ENCODE results near the gene CBX4.

The CBX4 gene

DNA sequence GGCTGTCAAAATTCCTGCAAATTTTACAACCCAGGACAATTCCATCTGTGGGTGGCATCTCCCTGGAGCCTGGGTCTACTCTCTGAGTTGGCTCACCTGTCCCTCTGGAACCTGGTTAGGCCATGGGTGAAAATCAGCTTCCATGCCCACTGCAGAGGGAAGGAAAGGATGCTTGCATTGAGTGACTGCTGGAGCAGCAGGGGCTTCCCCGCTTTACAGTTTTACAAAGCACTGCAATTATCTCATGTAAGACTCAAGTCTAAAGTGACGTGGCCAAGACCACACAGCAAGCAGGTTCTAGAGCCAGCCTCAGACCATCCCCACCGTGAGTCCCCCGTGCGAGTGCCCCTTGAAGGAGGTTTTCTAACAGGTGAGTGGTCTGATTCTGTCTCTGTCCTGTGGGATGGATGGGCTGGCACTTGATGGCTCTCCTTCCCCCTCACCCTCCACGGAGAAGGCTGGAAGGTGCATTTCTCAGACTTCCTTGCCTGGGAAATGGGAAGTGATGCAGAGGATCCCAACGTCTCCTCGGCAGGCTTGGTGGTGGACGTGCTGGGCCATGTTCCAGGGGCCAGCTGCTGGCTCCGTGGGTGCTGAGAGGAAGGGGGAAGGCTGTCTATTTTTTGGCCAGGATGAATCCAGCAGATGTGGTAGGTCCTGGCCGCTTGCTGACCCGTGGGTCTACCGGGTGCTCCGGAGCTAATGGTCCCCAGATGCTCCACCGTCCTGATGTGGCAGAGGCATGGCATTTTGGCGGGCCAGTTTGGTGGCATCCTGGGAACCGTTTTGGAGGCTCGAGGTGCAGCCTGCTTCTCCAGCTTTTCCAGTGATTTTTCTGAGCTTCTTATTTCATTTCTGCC lies 26.3 kb upstream of the CBX4 start:
- no peak for DNase-seq (ENCODE audit: extremely low read depth, low read depth)
- TF ChIP-seq, protein P1, sequence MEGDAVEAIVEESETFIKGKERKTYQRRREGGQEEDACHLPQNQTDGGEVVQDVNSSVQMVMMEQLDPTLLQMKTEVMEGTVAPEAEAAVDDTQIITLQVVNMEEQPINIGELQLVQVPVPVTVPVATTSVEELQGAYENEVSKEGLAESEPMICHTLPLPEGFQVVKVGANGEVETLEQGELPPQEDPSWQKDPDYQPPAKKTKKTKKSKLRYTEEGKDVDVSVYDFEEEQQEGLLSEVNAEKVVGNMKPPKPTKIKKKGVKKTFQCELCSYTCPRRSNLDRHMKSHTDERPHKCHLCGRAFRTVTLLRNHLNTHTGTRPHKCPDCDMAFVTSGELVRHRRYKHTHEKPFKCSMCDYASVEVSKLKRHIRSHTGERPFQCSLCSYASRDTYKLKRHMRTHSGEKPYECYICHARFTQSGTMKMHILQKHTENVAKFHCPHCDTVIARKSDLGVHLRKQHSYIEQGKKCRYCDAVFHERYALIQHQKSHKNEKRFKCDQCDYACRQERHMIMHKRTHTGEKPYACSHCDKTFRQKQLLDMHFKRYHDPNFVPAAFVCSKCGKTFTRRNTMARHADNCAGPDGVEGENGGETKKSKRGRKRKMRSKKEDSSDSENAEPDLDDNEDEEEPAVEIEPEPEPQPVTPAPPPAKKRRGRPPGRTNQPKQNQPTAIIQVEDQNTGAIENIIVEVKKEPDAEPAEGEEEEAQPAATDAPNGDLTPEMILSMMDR (IDR thresholded peaks at IDR 0.05; ENCODE audit: low read depth, low read length), result no peak

DNA sequence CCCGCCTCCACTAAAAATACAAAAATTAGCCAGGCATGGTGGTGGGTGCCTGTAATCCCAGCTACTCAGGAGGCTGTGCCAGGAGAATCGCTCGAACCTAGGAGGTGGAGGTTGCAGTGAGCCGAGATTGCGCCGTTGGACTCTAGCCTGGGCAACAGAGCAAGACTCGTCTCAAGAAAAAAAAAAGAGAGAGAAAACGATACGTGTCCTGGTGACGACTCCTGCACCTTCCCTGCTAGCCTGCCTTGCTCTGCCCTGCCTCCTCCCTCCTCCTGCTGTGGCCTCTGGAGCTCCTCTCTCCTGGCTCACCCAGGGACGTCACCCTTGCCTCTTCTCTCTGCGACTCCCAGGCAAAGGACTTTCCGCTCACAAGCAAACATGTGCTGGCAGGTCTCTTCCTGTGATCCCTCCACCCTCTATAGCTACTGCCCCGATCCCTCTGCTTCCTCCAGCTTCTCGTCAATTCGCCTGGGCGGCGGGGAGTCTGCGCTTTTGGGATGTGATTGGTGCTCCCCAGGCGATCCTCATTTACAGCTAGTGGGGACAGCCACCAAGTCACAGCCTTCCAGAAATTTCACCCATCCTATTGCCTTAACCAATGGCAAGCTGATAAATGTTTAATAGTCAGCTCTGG lies 25.5 kb upstream of the CBX4 start:
- DNase-seq (ENCODE audit: extremely low read depth, low read depth), result no peak
- TF ChIP-seq, protein P1 (IDR thresholded peaks at IDR 0.05; ENCODE audit: low read depth, low read length), result no peak

DNA sequence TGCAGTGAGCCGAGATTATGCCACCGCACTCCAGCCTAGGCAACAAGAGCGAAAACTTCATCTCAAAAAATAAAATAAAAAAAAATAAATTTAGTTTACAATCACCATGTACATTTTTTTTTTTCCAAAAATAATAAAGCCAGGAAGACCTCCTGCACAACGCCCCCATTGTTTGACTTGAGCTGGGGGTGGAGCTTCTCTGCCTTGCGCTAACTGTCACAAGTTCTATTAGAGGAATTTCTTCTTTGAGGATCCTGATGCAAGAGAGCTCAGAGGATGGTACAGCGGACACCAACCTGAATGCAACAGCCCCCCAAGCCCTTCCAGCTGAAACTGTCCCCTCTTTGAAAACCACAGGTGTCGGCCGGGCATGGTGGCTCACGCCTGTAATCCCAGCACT lies 24.9 kb upstream of the CBX4 start:
- no peak for DNase-seq (ENCODE audit: extremely low read depth, low read depth)
- TF ChIP-seq, protein P1 (IDR thresholded peaks at IDR 0.05; ENCODE audit: low read depth, low read length), result no peak

DNA sequence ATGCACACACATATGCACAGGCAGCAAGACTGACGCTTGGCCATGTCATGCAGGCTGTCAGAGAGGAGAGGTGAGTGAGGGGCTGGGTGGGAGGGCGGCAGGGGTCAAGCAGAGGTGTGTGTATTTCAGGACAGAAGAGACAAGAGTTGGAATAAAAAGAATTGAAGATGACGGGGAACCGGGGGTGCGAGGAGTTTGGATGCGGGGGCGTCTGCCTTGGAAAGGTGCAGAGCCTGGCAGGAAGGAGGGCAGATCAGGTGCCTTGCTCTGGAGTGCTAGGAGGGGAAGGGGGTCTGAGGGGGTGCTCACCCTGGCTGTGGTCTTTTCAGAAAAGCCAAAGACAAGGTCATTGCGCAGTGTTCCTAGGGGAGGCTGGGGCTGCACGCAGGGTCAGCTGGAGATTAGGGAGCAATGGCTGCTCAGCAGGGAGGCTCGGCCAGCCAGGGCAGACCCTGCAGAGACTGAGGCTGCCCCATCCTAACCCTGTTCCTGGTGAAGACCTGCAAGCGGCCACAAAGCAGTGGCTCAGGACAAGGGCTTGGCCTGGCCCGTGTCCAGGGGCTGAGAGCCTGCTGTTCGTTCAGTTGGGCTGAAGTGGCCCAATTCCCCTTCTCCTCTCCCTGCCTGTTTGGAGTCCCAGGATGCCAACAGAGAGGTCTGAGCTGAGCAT lies 23.7 kb upstream of the CBX4 start:
- DNase-seq (ENCODE audit: extremely low read depth, low read depth), result no peak
- TF ChIP-seq, protein P1 (IDR thresholded peaks at IDR 0.05; ENCODE audit: low read depth, low read length), result no peak

DNA sequence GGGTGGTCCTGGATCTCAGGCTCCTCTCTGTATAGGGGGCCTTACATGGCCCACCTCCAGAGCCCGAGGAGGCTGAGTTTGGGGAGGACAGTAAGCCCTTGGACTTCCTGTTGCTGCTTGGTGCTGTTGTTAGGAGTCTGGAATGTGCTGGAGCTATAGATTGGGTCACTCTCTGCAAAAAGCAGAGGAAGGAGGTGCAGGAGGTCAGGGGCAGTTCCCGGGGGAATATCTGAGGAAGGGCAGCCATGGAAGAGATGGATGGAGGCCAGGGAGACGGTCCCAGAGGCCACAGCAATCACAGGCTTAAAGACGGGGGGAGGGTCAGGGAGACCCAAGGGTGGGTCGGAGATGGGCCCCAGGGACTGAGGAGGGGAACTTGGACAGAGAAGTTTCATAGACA lies 23.0 kb upstream of the CBX4 start:
- no peak for DNase-seq (ENCODE audit: extremely low read depth, low read depth)
- TF ChIP-seq, protein P1 (IDR thresholded peaks at IDR 0.05; ENCODE audit: low read depth, low read length), result no peak

DNA sequence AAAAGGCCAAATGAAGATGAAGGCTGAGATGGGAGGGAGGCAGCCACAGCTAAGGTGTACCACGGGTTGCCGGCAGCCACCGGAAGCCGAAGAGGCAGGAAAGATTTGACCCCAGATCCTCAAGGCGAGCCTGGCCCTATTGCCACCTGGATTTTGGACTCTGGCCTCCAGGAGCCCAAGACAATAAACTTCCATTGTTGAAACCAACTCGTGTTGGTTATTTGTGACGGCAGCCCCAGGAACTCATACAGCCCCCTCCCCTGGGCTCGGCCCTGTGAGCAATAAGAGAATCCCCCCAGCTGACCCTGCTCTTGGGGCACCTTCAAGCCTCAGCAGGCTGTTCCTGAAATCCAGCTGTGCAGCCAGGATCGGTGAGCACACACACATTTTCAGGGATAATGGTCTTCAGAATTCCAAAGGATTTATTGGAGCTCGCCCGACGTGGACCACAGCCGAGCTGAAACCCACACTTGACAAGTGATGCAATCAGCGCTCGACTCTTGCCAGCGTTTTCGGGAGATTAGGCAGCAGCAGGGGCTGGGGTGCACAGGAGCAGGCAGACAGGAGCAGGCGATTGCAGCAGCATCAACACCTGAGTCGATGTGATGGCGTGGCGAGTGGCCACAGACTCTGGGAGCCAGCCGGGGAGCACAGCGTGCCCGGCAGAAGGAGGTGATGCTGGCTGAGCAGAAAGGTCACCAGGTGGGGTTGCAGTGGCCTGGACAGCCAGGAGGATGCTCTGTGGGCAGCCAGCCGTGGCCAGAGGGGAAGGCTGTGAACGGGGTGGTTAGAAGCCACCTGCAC lies 22.4 kb upstream of the CBX4 start:
- no peak for DNase-seq (ENCODE audit: extremely low read depth, low read depth)
- TF ChIP-seq, protein P1 (IDR thresholded peaks at IDR 0.05; ENCODE audit: low read depth, low read length), result no peak
